HG02678 (cell line): ENCODE results near the gene POU3F3.

Experiments
- ATAC-seq: cut with Tn5 transposase; IDR thresholded peaks from one replicate; pipeline ENCODE4 v1.9.1; 2021; ENCODE audit warnings: mild to moderate bottlenecking, moderate library complexity; ENCODE audit not compliant: unreplicated experiment

The POU3F3 gene

GRCh38 chr2:104846786-104847585 lies 6.9 kb upstream of the POU3F3 start:
- no peak for ATAC-seq

GRCh38 chr2:104847586-104848160 lies 6.2 kb upstream of the POU3F3 start:
- ATAC-seq = no peak

GRCh38 chr2:104848526-104848925 lies 5.4 kb upstream of the POU3F3 start:
- ATAC-seq = no peak

- ATAC-seq = no peak
Observed at GRCh38 chr2:104849101-104849500, 4.8 kb upstream of the POU3F3 start.

- no peak for ATAC-seq
Observed at GRCh38 chr2:104849618-104850141, 4.2 kb upstream of the POU3F3 start.

- no peak for ATAC-seq
Observed at GRCh38 chr2:104850361-104851290, 3.3 kb upstream of the POU3F3 start.

- ATAC-seq = no peak
Observed at GRCh38 chr2:104851291-104852089, 2.4 kb upstream of the POU3F3 start.

- no peak for ATAC-seq
Observed at GRCh38 chr2:104852090-104852666, 1.7 kb upstream of the POU3F3 start.

- ATAC-seq = no peak
Observed at GRCh38 chr2:104854498-104855220, 744 bp downstream of the POU3F3 start.

GRCh38 chr2:104855221-104856085 lies 1.5 kb downstream of the POU3F3 start:
- ATAC-seq = no peak

- ATAC-seq = no peak
Observed at GRCh38 chr2:104856086-104856972, 2.4 kb downstream of the POU3F3 start.

- ATAC-seq = no peak
Observed at GRCh38 chr2:104856973-104857261, 3.0 kb downstream of the POU3F3 start.

GRCh38 chr2:104857262-104858005 lies 3.5 kb downstream of the POU3F3 start:
- ATAC-seq = no peak

- no peak for ATAC-seq
Observed at GRCh38 chr2:104858006-104858978, 4.4 kb downstream of the POU3F3 start.

GRCh38 chr2:104859291-104859765 lies 5.4 kb downstream of the POU3F3 start:
- no peak for ATAC-seq
